Measurements from ENCODE around the gene UBE2N.

Gene UBE2N

GRCh38 chr12:93440043-93440835 is 1.5 kb downstream of the UBE2N start:
- POLR2A ChIA-PET, result no interaction called here
- CTCF ChIA-PET, result interaction anchor here (2.4 kb wide), 1 partner anchor 21 kb away, joined by 11 read pairs; no protein-coding TSS in a partner anchor

GRCh38 chr12:93438266-93439050 is 3.3 kb downstream of the UBE2N start:
- Histone ChIP-seq H3K4me1 (ENCODE audit: control insufficient read depth, insufficient read depth, low read length) (peaks cover 27% of the 10 kb centered on the region), H3K27ac (ENCODE audit: extremely low read depth, low read depth, low read length) (no peak overlapping the region), H3K36me3 (ENCODE audit: control insufficient read depth in 2 of 2, insufficient read depth in 1 of 2, low read length in 2 of 2) (no peaks in the 10 kb centered on the region), H3K9me3 (ENCODE audit: control insufficient read depth, insufficient read depth, low read depth, low read length) (no peaks in the 10 kb centered on the region), H3K4me3 (ENCODE audit: low read depth, low read length) (no peak overlapping the region)
- TF ChIP-seq ZNF398 (tag by site-specific recombination; IDR thresholded peaks at IDR 0.05) (no peak), PRDM10 (tag by site-specific recombination; IDR thresholded peaks at IDR 0.05) (peak; percentile 74), ZNF664 (tag by site-specific recombination; IDR thresholded peaks at IDR 0.05) (peak; percentile 97), SCRT2 (tag by site-specific recombination; IDR thresholded peaks at IDR 0.05) (peak; percentile 66), KLF7 (tag by site-specific recombination; IDR thresholded peaks at IDR 0.05; ENCODE audit: borderline replicate concordance) (no peak)
- CTCF ChIA-PET, result interaction anchor here (0.6 to 2.4 kb wide), 3 partner anchors 19 to 64 kb away, joined by 3 to 11 read pairs (median 3); no protein-coding TSS in a partner anchor
- POLR2A ChIA-PET, result no interaction called here

More at GRCh38 chr12:93440043-93440835, 1.5 kb downstream of the UBE2N start:
- Histone ChIP-seq H3K27ac (ENCODE audit: extremely low read depth, low read depth, low read length) (no peak overlapping the region), H3K4me3 (ENCODE audit: low read depth, low read length) (peak overlapping the region; percentile 97), H3K4me1 (ENCODE audit: control insufficient read depth, insufficient read depth, low read length) (peaks cover 27% of the 10 kb centered on the region), H3K36me3 (ENCODE audit: control insufficient read depth in 2 of 2, insufficient read depth in 1 of 2, low read length in 2 of 2) (no peaks in the 10 kb centered on the region), H3K9me3 (ENCODE audit: control insufficient read depth, insufficient read depth, low read depth, low read length) (no peaks in the 10 kb centered on the region)
- 0 out of 2 replicates have a peak, but pooled peaks have one; percentile 9 for TF ChIP-seq ZBTB6 (tag by site-specific recombination; IDR thresholded peaks at IDR 0.05)
- TF ChIP-seq ZNF521 (tag by site-specific recombination; IDR thresholded peaks at IDR 0.05), result no peak
- TF ChIP-seq WT1 (tag by site-specific recombination; IDR thresholded peaks at IDR 0.05), result 0 out of 2 replicates have a peak, but pooled peaks have one; percentile 14
- 0 out of 2 replicates have a peak, but pooled peaks have one; percentile 21 for TF ChIP-seq SCRT2 (tag by site-specific recombination; IDR thresholded peaks at IDR 0.05)
- TF ChIP-seq ZNF549 (tag by site-specific recombination; IDR thresholded peaks at IDR 0.05), result no peak

GRCh38 chr12:93434256-93434865 is 7.4 kb downstream of the UBE2N start:
- H3K27ac ChIP-seq (ENCODE audit: extremely low read depth, low read depth, low read length), result no peak overlapping the region
- H3K4me1 ChIP-seq (ENCODE audit: control insufficient read depth, insufficient read depth, low read length), result peaks cover 19% of the 10 kb centered on the region
- H3K36me3 ChIP-seq (ENCODE audit: control insufficient read depth in 2 of 2, insufficient read depth in 1 of 2, low read length in 2 of 2), result no peaks in the 10 kb centered on the region
- H3K4me3 ChIP-seq (ENCODE audit: low read depth, low read length), result no peak overlapping the region
- ChIA-PET CTCF (interaction anchor here (0.6 to 0.7 kb wide), 2 partner anchors 508 to 998 kb away, joined by 3 to 4 read pairs; no protein-coding TSS in a partner anchor), POLR2A (no interaction called here)
- H3K9me3 ChIP-seq (ENCODE audit: control insufficient read depth, insufficient read depth, low read depth, low read length), result no peaks in the 10 kb centered on the region
- TF ChIP-seq ZBTB7A (tag by site-specific recombination; IDR thresholded peaks at IDR 0.05; ENCODE audit: low read depth) (no peak), PATZ1 (tag by site-specific recombination; IDR thresholded peaks at IDR 0.05) (no peak), ZNF704 (tag by site-specific recombination; IDR thresholded peaks at IDR 0.05) (no peak), ATF2 (tag by site-specific recombination; IDR thresholded peaks at IDR 0.05; ENCODE audit: low read depth) (no peak)

Measured in HEK293 (cell line).